IMR-90 (cell line): Measurements from ENCODE around the gene GLIPR1L2. TPM values are rescaled to one million over a fixed set of nuclear protein-coding genes. Genes with fewer than 3 reads are reported as not detected.

Experiments
- ATAC-seq: fragments of 200-7000 bp; cut with Tn5 transposase; 2 replicates; pipeline ENCODE4 v1.9.1; 2020; ENCODE audit warnings: low read depth, mild to moderate bottlenecking, moderate library complexity
- BruUV-seq: library from RNA; stranded (reverse); fragments of 400-500 nt; replicated peaks from 2 replicates; lab custom pipeline; 2021; lab: Mats Ljungman, UMichigan
- CTCF ChIA-PET: fragments of 300-600 bp; formaldehyde crosslinking; extraction: SDS; loops from one replicate; lab custom pipeline; 2021; ENCODE audit warnings: antibody characterized with exemption; lab: Yijun Ruan, JAX
- POLR2A ChIA-PET: fragments of 300-600 bp; sonication (Branson Sonifier 250); formaldehyde crosslinking; loops from one replicate; lab custom pipeline; 2022; ENCODE audit warnings: antibody characterized with exemption; ENCODE audit not compliant: unreplicated experiment; lab: Charles Lee
- DNase-seq: peaks from one replicate; pipeline ENCODE4 v3.0.0; 2013
- H2AFZ ChIP-seq: replicated peaks from 2 replicates; pipeline ENCODE3; 2013; ENCODE audit warnings: low read length, mild to moderate bottlenecking; ENCODE audit not compliant: poor library complexity
- H2AK5ac ChIP-seq: 2 replicates; pipeline ENCODE4 v1.6.1; 2013; ENCODE audit warnings: low read depth, low read length, inconsistent platforms
- H2AK9ac ChIP-seq: replicated peaks from 2 replicates; pipeline ENCODE3; 2013; ENCODE audit warnings: mild to moderate bottlenecking, low read depth, low read length, moderate library complexity; ENCODE audit not compliant: poor library complexity
- H2BK120ac ChIP-seq: 2 replicates; pipeline ENCODE4 v1.6.1; 2013; ENCODE audit warnings: low read depth, low read length, inconsistent platforms
- H2BK15ac ChIP-seq: 3 replicates; pipeline ENCODE4 v1.6.1; 2013; ENCODE audit warnings: low read depth, low read length, inconsistent platforms
- H2BK20ac ChIP-seq: 2 replicates; pipeline ENCODE4 v1.6.1; 2013; ENCODE audit warnings: low read depth, mild to moderate bottlenecking, inconsistent platforms, low read length, moderate library complexity
- H2BK5ac ChIP-seq: 2 replicates; pipeline ENCODE4 v1.6.1; 2013; ENCODE audit warnings: mild to moderate bottlenecking, low read depth, low read length, inconsistent platforms; ENCODE audit not compliant: poor library complexity, severe bottlenecking
- H3K14ac ChIP-seq: replicated peaks from 2 replicates; pipeline ENCODE4 v1.6.1; 2013; ENCODE audit warnings: low read depth, low read length, inconsistent platforms
- H3K18ac ChIP-seq: 2 replicates; pipeline ENCODE4 v1.6.1; 2013; ENCODE audit warnings: low read depth, low read length, control low read depth
- H3K23ac ChIP-seq: 2 replicates; pipeline ENCODE4 v1.6.1; 2013; ENCODE audit warnings: low read depth, low read length, inconsistent platforms
- H3K27ac ChIP-seq: 2 replicates; pipeline ENCODE4 v1.5.1; 2013; ENCODE audit warnings: mild to moderate bottlenecking, control low read depth, low read length; ENCODE audit not compliant: insufficient read depth
- H3K27me3 ChIP-seq: 2 replicates; pipeline ENCODE4 v1.6.1; 2013; ENCODE audit warnings: low read length; ENCODE audit not compliant: control insufficient read depth, insufficient read depth
- H3K36me3 ChIP-seq: 2 replicates; pipeline ENCODE4 v1.6.1; 2013; ENCODE audit warnings: low read length, mixed read lengths; ENCODE audit not compliant: control insufficient read depth, insufficient read depth
- H3K4ac ChIP-seq: 2 replicates; pipeline ENCODE4 v1.6.1; 2013; ENCODE audit warnings: low read depth, low read length, inconsistent platforms
- H3K4me1 ChIP-seq: 2 replicates; pipeline ENCODE4 v1.6.1; 2013; ENCODE audit warnings: low read length, mixed read lengths; ENCODE audit not compliant: control insufficient read depth, insufficient read depth
- H3K4me2 ChIP-seq: 2 replicates; pipeline ENCODE4 v1.6.1; 2013; ENCODE audit warnings: low read depth, mild to moderate bottlenecking, control low read depth, low read length, moderate library complexity
- H3K4me3 ChIP-seq: 2 replicates; pipeline ENCODE4 v1.5.1; 2013; ENCODE audit warnings: low read depth, mild to moderate bottlenecking, control low read depth, low read length, moderate library complexity; ENCODE audit not compliant: insufficient read depth
- H3K56ac ChIP-seq: 2 replicates; pipeline ENCODE4 v1.6.1; 2013; ENCODE audit warnings: low read length, inconsistent platforms; ENCODE audit not compliant: insufficient read depth; ENCODE audit errors: extremely low read depth
- H3K79me1 ChIP-seq, 2 experiments: 2 replicates each; pipeline ENCODE4 v1.6.1; 2013; ENCODE audit warnings: low read length in 2 of 2, inconsistent platforms in 1 of 2, low read depth in 1 of 2
- H3K9ac ChIP-seq: 2 replicates; pipeline ENCODE4 v1.6.1; 2013; ENCODE audit warnings: low read depth, low read length, control low read depth
- H3K9me1 ChIP-seq: 2 replicates; pipeline ENCODE4 v1.6.1; 2013; ENCODE audit warnings: low read length, inconsistent platforms; ENCODE audit not compliant: insufficient read depth
- H3K9me3 ChIP-seq: 2 replicates; pipeline ENCODE4 v1.6.1; 2013; ENCODE audit warnings: low read length; ENCODE audit not compliant: control insufficient read depth, insufficient read depth
- H4K20me1 ChIP-seq: 2 replicates; pipeline ENCODE4 v1.6.1; 2013; ENCODE audit warnings: low read length, inconsistent platforms; ENCODE audit not compliant: insufficient read depth
- H4K5ac ChIP-seq: 2 replicates; pipeline ENCODE4 v1.6.1; 2013; ENCODE audit warnings: mild to moderate bottlenecking, low read depth, low read length, control low read depth
- H4K8ac ChIP-seq, 2 experiments: 2 replicates each; pipeline ENCODE4 v1.6.1; 2013; ENCODE audit warnings: low read depth in 2 of 2, low read length in 2 of 2, control low read depth in 1 of 2, inconsistent platforms in 1 of 2
- H4K91ac ChIP-seq: 2 replicates; pipeline ENCODE4 v1.6.1; 2013; ENCODE audit warnings: low read depth, low read length, inconsistent platforms; ENCODE audit not compliant: insufficient read depth
- BHLHE40 ChIP-seq: fragments of 150-350 bp; IDR thresholded peaks from 2 replicates; pipeline ENCODE4 v1.6.1; 2016; ENCODE audit warnings: mild to moderate bottlenecking, low read depth, low read length
- CEBPB ChIP-seq: IDR thresholded peaks from 2 replicates; pipeline ENCODE4 v1.6.1; 2012; ENCODE audit warnings: low read depth, low read length, improper control_type of control experiment
- CHD1 ChIP-seq: IDR thresholded peaks from 2 replicates; pipeline ENCODE4 v1.6.1; 2012; ENCODE audit warnings: low read depth, low read length, improper control_type of control experiment
- CTCF ChIP-seq: conservative IDR thresholded peaks from 2 replicates; pipeline ENCODE4 v1.5.1; 2012; ENCODE audit warnings: mild to moderate bottlenecking, low read depth, low read length, improper control_type of control experiment
- ELK1 ChIP-seq: fragments of 150-350 bp; IDR thresholded peaks from 2 replicates; pipeline ENCODE4 v1.6.1; 2016; ENCODE audit warnings: low read depth, mild to moderate bottlenecking, low read length, moderate library complexity, borderline replicate concordance
- MAFK ChIP-seq: IDR thresholded peaks from 2 replicates; pipeline ENCODE4 v1.6.1; 2012; ENCODE audit warnings: low read depth, low read length, improper control_type of control experiment
- MAZ ChIP-seq: IDR thresholded peaks from 2 replicates; pipeline ENCODE4 v1.6.1; 2012; ENCODE audit warnings: low read depth, mild to moderate bottlenecking, low read length, improper control_type of control experiment, moderate library complexity, borderline replicate concordance
- MXI1 ChIP-seq: IDR thresholded peaks from 2 replicates; pipeline ENCODE4 v1.6.1; 2012; ENCODE audit warnings: low read depth, mild to moderate bottlenecking, low read length, moderate library complexity, borderline replicate concordance
- NFE2L2 ChIP-seq: fragments of 150-350 bp; IDR thresholded peaks from 2 replicates; pipeline ENCODE4 v1.6.1; 2016; ENCODE audit warnings: low read depth, mild to moderate bottlenecking, low read length
- POLR2A ChIP-seq: IDR thresholded peaks from 2 replicates; pipeline ENCODE4 v1.6.1; 2012; ENCODE audit warnings: mild to moderate bottlenecking, low read depth, low read length
- RCOR1 ChIP-seq: IDR thresholded peaks from 2 replicates; pipeline ENCODE4 v1.6.1; 2012; ENCODE audit warnings: mild to moderate bottlenecking, low read length, improper control_type of control experiment; ENCODE audit not compliant: insufficient replicate concordance
- RFX5 ChIP-seq: IDR thresholded peaks from 2 replicates; pipeline ENCODE4 v1.8.0; 2012; ENCODE audit warnings: low read depth, mild to moderate bottlenecking, low read length, moderate library complexity
- SMC3 ChIP-seq: fragments of 150-350 bp; IDR thresholded peaks from 2 replicates; pipeline ENCODE4 v1.6.1; 2016; ENCODE audit warnings: low read depth, mild to moderate bottlenecking, antibody characterized with exemption, low read length, moderate library complexity
- WGBS, 2 experiments: methylation state at CpG; one replicate each; pipeline versions ENCODE4 v1.1.5 to v1.1.7; 2013; ENCODE audit warnings: missing lambda C conversion rate in 2 of 2; ENCODE audit not compliant: insufficient read length in 1 of 2; ENCODE audit errors: extremely low coverage in 2 of 2; 5-methylcytosine and 5-hydroxymethylcytosine counted together
- dilution Hi-C: fragments of 300-500 bp; cut with HindIII; formaldehyde crosslinking; loops from one replicate; pipeline ENCODE4 v1.14.3; 2018; ENCODE audit warnings: low sequenced_read_pairs; ENCODE audit not compliant: unreplicated experiment
- in situ Hi-C: fragments of 300-500 bp; cut with MboI; formaldehyde crosslinking; loops from 3 replicates; pipeline ENCODE4 v1.14.3; 2019; ENCODE audit warnings: low sequenced_read_pairs, inconsistent platforms, mixed read lengths
- intact Hi-C: fragments of 100-400 bp; cut with micrococcal nuclease; formaldehyde crosslinking; loops from 2 replicates; pipeline ENCODE4 v1.10.0; 2022
- polyA plus RNA-seq, 3 experiments: library from polyadenylated mRNA; depleted of rRNA; stranded (reverse); fragments of >200 nt; gene quantifications; 2 replicates each; pipeline ENCODE4 v1.2.3, GENCODE V29; 2012; ENCODE audit warnings: low replicate concordance in 1 of 3
- total RNA-seq: library from RNA; depleted of rRNA; stranded (reverse); fragments of >200 nt; gene quantifications from 2 replicates; pipeline ENCODE4 v1.2.3, GENCODE V29; 2012
- TF ChIP-seq, protein P1 (sequence below): fragments of 150-350 bp; IDR thresholded peaks from 2 replicates; pipeline ENCODE4 v1.6.1; 2017; ENCODE audit warnings: mild to moderate bottlenecking, antibody characterized with exemption, low read length, low read depth

GLIPR1L2 gene
- total and polyA plus RNA-seq, 2 of the 4 experiments (the other 2 are of a cell fraction) = 0.07 TPM; not detected in 1

DNA sequence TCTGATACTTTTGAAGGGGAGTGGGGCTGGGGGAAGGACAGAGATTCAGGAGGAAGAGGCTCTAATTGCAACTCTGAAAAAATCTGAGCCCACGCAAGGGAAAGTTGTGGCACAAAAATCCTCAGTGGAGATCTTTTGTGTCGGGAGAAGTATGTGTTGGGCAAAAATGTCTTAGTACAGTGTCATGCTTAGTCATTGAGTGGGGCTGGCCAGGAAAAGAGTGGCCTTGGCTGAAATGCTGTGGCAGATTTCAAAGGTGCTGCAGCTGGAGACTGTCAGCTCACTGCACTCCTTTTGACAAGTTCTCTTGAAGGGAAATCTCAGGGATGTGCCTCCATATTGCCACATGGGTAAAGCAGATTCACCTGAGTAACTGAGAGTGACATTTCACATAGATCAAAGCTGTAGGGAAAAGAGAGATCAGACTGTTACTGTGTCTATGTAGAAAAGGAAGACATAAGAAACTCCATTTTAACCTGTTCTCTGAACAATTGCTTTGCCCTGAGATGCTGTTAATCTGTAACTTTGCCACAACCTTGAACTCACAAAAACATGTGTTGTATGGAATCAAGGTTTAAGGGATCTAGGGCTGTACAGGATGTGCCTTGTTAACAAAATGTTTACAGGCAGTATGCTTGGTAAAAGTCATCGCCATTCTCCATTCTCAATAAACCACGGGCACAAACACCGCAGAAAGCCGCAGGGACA lies 53.7 kb downstream of the GLIPR1L2 start:
- Histone ChIP-seq H3K56ac (no peak overlapping the region), H3K36me3 (no peaks in the 10 kb centered on the region), H2AFZ (peak overlapping the region; percentile 77), H2BK15ac (peak overlapping the region; percentile 58; the same call in 2 of the 3 replicates), H3K9ac (no peak overlapping the region), H3K4ac (peak overlapping the region; percentile 22), H3K9me1 (no peaks in the 10 kb centered on the region), H3K18ac (peak overlapping the region; percentile 13; the same call in 1 of the 2 replicates), H4K8ac (peak overlapping the region; percentile 6 to 54; a peak in 2 of 4 replicates), H2BK20ac (peak overlapping the region; percentile 86), H2BK120ac (peak overlapping the region; percentile 85), H3K4me1 (peaks cover 3% of the 10 kb centered on the region; the same call in 1 of the 2 replicates), H3K14ac (peak overlapping the region; percentile 67), H2AK5ac (peak overlapping the region; percentile 37; the same call in 1 of the 2 replicates), H3K23ac (peak overlapping the region; percentile 72; the same call in 1 of the 2 replicates), H4K5ac (peak overlapping the region; percentile 37; the same call in 1 of the 2 replicates), H2BK5ac (peak overlapping the region; percentile 91), H3K27me3 (no peaks in the 10 kb centered on the region), H3K4me2 (peak overlapping the region; percentile 53; the same call in 1 of the 2 replicates), H3K4me3 (no peak overlapping the region), H2AK9ac (no peak overlapping the region), H3K9me3 (no peaks in the 10 kb centered on the region), H4K20me1 (no peaks in the 10 kb centered on the region), H3K27ac (no peak overlapping the region), H4K91ac (peak overlapping the region; percentile 27; the same call in 1 of the 2 replicates), H3K79me1 (no peaks in the 10 kb centered on the region)
- ChIA-PET CTCF (no interaction called here), POLR2A (no interaction called here)
- in situ Hi-C loops = no loop called here
- dilution Hi-C loops = no loop called here
- DNase-seq (peak; percentile 73), ATAC-seq (peak; percentile 71)
- intact Hi-C loops = loop anchor here (2.0 kb wide), 1 partner anchor 36 kb away; the partner anchor contains the start of gene GLIPR1
- BruUV-seq = no TSS peak
- WGBS, 2 experiments = 7% methylated on average over 2 of the region's 6 CpGs; no CpG with 5 or more reads in 1 of the 2 experiments
- TF ChIP-seq MXI1 (no peak), ELK1 (no peak), MAFK (peak; percentile 2; the same call in 1 of the 2 replicates), CHD1 (no peak), POLR2A (no peak), NFE2L2 (peak; percentile 43; the same call in 1 of the 2 replicates), CTCF (no peak), RFX5 (no peak), CEBPB (no peak), BHLHE40 (no peak), MAZ (no peak), RCOR1 (no peak), SMC3 (no peak)
- TF ChIP-seq, protein P1, sequence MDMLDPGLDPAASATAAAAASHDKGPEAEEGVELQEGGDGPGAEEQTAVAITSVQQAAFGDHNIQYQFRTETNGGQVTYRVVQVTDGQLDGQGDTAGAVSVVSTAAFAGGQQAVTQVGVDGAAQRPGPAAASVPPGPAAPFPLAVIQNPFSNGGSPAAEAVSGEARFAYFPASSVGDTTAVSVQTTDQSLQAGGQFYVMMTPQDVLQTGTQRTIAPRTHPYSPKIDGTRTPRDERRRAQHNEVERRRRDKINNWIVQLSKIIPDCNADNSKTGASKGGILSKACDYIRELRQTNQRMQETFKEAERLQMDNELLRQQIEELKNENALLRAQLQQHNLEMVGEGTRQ = no peak
